Activated naive CD4-positive, alpha-beta T cell treated with anti-CD3 and anti-CD28 coated beads, Interleukin-2, amount 50 U/mL, for 24 hours (primary cell): ENCODE results near the gene RRAS.

Experiments used
- H3K27ac Mint-ChIP-seq: one replicate; pipeline ENCODE4 v1.8.0; 2021; ENCODE audit warnings: mild to moderate bottlenecking, mixed read lengths
- H3K27me3 Mint-ChIP-seq: one replicate; pipeline ENCODE4 v1.8.0; 2021; ENCODE audit warnings: mixed read lengths
- H3K36me3 Mint-ChIP-seq: one replicate; pipeline ENCODE4 v1.8.0; 2021; ENCODE audit warnings: mixed read lengths
- H3K4me1 Mint-ChIP-seq: one replicate; pipeline ENCODE4 v1.8.0; 2021; ENCODE audit warnings: mixed read lengths
- H3K4me3 Mint-ChIP-seq: one replicate; pipeline ENCODE4 v1.8.0; 2021; ENCODE audit warnings: mild to moderate bottlenecking, mixed read lengths
- H3K9me3 Mint-ChIP-seq: one replicate; pipeline ENCODE4 v1.8.0; 2021; ENCODE audit warnings: mixed read lengths

RRAS gene

DNA sequence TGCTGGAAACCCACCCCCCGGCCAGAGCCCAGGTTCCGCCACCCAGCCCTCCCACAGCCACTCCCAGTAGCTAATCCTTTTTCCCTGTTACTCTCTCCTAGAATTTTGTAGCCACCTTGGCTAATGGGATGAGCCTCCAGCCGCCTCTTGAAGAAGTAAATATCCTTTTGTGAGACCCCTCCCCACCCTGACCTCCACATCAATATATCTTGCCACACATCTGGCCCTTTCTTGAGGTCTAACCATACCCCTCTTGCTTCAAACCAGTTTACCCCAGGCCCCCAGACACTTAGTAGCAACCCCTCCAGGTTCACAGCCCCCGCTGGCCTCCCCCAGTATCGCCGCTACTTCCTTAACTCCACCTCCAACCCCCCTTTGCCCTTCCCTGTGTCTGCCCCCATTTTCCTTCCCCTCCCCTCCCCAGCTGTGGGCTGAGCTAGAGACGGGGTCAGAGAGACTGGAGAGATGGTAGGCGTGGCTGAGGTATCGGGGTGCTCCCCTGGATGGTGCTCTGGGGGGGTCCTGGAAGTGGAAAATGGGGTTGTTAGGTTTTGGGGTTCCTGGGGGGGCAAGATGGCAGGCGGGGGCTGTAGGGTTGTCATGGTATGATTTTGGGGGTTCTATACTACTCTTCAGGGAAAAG is 39.9 kb upstream of the RRAS start:
- H3K27ac Mint-ChIP-seq: no peak overlapping the region

DNA sequence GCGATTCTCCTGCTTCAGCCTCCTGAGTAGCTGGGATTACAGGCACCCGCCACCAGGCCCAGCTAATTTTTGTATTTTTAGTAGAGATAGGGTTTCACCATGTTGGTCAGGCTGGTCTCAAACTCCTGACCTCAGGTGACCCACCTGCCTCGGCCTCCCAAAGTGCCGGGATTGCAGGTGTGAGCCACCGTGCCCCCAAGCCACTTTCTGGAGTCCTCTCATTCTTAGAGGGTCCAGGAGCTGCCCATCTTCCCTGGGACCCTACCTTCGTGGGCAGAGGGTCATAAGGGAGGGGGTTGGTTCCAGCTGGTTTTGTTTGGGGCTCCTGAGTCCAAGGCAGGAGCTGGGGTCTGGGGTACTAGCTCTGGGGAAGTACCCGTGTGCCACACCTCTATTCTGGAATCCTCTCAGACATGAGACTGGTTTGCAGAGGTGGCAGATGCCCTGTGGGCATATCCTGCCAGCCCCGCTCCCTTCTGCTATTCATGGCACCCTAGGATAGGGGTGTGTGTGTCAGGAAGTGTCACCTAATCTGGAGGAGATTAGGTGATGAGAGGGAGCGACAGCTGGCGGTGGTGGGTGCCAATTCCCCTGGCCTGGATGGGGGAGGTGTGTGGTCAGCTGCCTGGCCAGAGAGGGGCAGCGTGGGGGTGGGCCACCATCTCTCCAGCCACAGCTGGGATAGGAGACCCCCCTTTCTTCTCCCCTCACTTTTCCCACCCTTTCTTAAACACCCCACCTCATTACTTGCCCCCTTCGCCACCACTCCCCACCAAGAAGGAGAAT is 39.2 kb upstream of the RRAS start:
- Mint-ChIP-seq H3K36me3 (peaks cover 3% of the 10 kb centered on the region), H3K9me3 (no peaks in the 10 kb centered on the region), H3K27me3 (no peaks in the 10 kb centered on the region), H3K27ac (no peak overlapping the region), H3K4me1 (peaks cover 27% of the 10 kb centered on the region), H3K4me3 (peak overlapping the region; percentile 93)

More for the DNA sequence above, 39.9 kb upstream of the RRAS start:
- H3K9me3 Mint-ChIP-seq: no peaks in the 10 kb centered on the region
- peaks cover 27% of the 10 kb centered on the region for H3K4me1 Mint-ChIP-seq
- H3K4me3 Mint-ChIP-seq: peak overlapping the region; percentile 70
- H3K27me3 Mint-ChIP-seq: no peaks in the 10 kb centered on the region
- peaks cover 3% of the 10 kb centered on the region for H3K36me3 Mint-ChIP-seq

DNA sequence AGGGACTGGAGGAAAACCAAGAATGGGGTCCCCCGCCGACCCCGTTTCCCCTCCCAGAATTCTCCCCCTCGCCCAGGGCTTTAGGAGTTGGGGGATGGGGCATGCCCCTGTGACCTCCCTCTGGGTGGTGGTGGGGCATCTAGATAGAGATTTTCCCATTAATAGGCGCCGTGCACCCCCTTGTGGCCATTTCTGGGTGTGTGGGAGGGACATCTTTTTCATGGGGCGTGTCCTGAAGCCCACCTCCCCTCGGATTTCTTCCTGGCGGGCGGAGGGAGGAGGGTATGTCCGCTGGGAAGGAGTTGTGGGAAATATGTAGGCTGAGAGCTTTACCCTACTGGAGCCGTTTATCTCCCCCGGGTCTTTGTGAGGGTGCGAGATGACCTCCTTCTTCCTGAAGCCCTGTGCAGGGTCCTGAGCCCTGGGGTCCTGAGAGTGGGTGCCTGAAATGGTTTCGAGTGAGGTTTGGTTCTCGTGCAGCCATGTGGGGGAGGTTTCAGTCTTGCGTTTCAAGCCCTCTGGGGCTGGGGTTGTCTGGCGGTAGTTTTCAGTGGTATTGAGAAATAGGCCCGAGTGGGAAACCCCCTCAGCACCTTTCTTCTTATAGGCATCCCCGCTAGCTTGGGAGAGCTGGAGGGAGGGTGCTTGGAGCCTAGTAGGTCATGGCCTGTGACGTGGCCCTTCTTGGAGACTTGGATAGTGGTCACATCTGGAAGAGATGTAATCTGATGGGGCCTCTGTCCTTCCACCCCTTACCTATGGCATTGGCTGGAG is 38.1 kb upstream of the RRAS start:
- peak overlapping the region; percentile 96 for H3K27ac Mint-ChIP-seq
- peak overlapping the region; percentile 93 for H3K4me3 Mint-ChIP-seq
- peaks cover 28% of the 10 kb centered on the region for H3K4me1 Mint-ChIP-seq
- no peaks in the 10 kb centered on the region for H3K9me3 Mint-ChIP-seq
- H3K36me3 Mint-ChIP-seq: no peaks in the 10 kb centered on the region
- no peaks in the 10 kb centered on the region for H3K27me3 Mint-ChIP-seq

- Mint-ChIP-seq H3K27me3 (no peaks in the 10 kb centered on the region), H3K27ac (peak within 1 kb of the TSS; percentile 99), H3K9me3 (no peaks in the 10 kb centered on the region), H3K4me1 (peaks cover 30% of the 10 kb centered on the region), H3K36me3 (no peaks in the 10 kb centered on the region), H3K4me3 (peak within 1 kb of the TSS; percentile 93)
Observed at GRCh38 chr19:49677231-49677900, 37.4 kb upstream of the RRAS start, which contains the start of gene PRMT1. Gene PRMT1 (plus strand): TSS chr19:49677271. CDS start chr19:49677281, 10 bp downstream.

DNA sequence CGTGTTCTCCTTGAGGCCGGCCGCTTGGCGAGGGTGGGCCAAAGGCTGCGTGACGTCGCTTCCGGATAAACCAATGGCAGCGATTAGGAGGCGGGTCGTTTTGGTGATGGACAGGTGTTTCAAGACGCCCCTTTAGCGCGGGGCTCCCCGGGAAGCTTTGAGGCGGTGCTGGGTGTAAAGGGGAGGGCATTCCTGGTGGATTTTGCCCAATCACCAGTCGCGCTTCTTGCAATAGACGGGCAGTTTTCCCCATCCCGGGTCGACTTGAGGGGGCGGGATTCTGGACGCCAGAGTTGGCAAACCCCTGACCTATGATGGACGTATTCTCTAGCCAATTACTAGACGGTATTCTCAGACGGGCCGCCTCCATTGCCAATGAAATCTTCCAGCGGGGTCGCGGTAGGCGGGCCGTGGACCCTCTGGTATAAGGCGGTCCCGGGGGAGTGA is 36.9 kb upstream of the RRAS start:
- H3K4me1 Mint-ChIP-seq: peaks cover 36% of the 10 kb centered on the region
- no peaks in the 10 kb centered on the region for H3K27me3 Mint-ChIP-seq
- H3K9me3 Mint-ChIP-seq: no peaks in the 10 kb centered on the region
- H3K4me3 Mint-ChIP-seq: peak overlapping the region; percentile 93
- no peaks in the 10 kb centered on the region for H3K36me3 Mint-ChIP-seq
- peak overlapping the region; percentile 99 for H3K27ac Mint-ChIP-seq

- Mint-ChIP-seq H3K4me3 (peak overlapping the region; percentile 93), H3K9me3 (no peaks in the 10 kb centered on the region), H3K4me1 (peaks cover 37% of the 10 kb centered on the region), H3K27ac (peak overlapping the region; percentile 99), H3K36me3 (no peaks in the 10 kb centered on the region), H3K27me3 (no peaks in the 10 kb centered on the region)
Observed at GRCh38 chr19:49676136-49676783, 36.3 kb upstream of the RRAS start.

DNA sequence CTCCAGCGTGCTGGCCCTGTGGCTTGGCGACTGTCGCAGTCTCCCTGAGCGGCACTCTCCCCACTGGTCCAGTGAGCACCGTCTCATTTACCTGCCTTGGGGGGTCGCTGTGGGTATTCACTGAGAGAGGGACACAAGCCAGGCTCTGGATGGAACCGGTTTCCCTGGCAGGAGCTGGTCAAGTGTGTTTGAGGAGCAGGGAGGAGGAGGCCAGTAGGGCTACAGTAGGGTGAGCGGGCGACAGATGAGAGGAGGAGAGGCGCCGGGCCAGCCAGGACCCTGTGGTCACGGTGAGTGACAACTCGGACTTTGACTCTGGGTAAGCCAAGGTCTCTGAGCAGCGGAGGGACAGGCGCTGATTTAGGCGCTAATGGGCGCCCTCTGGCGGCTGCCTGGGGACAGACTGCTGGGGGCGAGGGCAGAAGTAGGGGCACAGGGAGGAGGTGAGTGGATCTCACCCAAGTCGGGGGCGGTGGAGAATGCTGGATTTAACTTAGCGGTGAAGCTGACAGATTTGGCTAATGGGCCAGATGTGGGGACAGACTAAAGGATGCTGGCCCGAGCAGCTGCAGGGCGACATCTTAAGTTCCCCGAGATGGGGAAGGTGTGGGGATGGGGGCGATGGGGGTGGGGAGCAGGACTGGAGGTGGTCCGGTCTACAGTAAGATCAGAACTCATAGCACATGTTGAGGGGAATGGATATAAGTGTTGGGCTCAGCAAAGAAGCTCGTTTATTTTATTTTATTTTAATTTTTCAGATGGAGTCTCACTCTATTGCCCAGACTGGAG is 32.4 kb upstream of the RRAS start:
- no peaks in the 10 kb centered on the region for H3K9me3 Mint-ChIP-seq
- H3K4me3 Mint-ChIP-seq: no peak overlapping the region
- H3K27ac Mint-ChIP-seq: no peak overlapping the region
- no peaks in the 10 kb centered on the region for H3K27me3 Mint-ChIP-seq
- peaks cover 25% of the 10 kb centered on the region for H3K4me1 Mint-ChIP-seq
- H3K36me3 Mint-ChIP-seq: peaks cover 1% of the 10 kb centered on the region

DNA sequence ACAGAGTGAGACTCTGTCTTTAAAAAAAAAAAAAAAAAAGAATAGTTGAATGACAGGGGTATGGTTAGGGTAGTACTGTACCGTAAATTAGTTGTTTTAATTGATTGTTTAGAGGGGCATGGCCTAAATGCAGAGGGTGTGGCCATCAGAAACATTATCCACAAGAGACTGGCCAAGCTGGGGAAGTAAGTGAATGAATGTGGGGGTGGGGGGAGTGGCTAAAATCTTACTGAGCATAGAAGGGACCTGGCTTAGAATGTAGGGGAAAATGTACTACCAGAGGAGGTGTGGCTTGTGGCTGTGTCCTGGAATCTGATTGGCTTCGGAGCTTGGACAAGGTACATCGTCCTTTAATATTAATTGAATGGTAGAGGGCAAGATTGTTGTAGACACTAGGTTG is 29.6 kb upstream of the RRAS start:
- Mint-ChIP-seq H3K27ac (no peak overlapping the region), H3K4me3 (no peak overlapping the region), H3K27me3 (no peaks in the 10 kb centered on the region), H3K4me1 (peaks cover 34% of the 10 kb centered on the region), H3K36me3 (peaks cover 1% of the 10 kb centered on the region), H3K9me3 (no peaks in the 10 kb centered on the region)

- Mint-ChIP-seq H3K9me3 (no peaks in the 10 kb centered on the region), H3K4me3 (peak overlapping the region; percentile 97), H3K27me3 (no peaks in the 10 kb centered on the region), H3K36me3 (peaks cover 1% of the 10 kb centered on the region), H3K27ac (no peak overlapping the region), H3K4me1 (peaks cover 45% of the 10 kb centered on the region)
Observed at GRCh38 chr19:49667473-49667872, 27.5 kb upstream of the RRAS start.

DNA sequence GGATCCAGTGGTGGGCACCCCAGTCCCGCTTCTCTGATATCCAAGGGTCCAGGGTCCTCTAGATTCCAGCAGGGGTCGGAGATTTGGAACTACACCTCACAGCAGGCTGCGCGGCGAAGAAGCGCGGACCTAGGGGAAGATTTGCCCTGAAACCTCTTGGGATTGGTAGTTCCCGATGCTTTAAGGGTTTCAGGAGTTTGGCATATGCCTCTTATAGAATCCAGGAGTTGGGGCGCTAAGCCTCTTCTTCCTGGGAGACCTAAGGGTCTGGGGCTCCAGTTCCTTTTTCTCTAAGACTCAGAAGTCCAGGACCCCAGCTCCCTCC is 26.1 kb upstream of the RRAS start:
- Mint-ChIP-seq H3K36me3 (peaks cover 1% of the 10 kb centered on the region), H3K27ac (peak overlapping the region; percentile 76), H3K9me3 (no peaks in the 10 kb centered on the region), H3K27me3 (no peaks in the 10 kb centered on the region), H3K4me3 (peak overlapping the region; percentile 97), H3K4me1 (peaks cover 38% of the 10 kb centered on the region)

DNA sequence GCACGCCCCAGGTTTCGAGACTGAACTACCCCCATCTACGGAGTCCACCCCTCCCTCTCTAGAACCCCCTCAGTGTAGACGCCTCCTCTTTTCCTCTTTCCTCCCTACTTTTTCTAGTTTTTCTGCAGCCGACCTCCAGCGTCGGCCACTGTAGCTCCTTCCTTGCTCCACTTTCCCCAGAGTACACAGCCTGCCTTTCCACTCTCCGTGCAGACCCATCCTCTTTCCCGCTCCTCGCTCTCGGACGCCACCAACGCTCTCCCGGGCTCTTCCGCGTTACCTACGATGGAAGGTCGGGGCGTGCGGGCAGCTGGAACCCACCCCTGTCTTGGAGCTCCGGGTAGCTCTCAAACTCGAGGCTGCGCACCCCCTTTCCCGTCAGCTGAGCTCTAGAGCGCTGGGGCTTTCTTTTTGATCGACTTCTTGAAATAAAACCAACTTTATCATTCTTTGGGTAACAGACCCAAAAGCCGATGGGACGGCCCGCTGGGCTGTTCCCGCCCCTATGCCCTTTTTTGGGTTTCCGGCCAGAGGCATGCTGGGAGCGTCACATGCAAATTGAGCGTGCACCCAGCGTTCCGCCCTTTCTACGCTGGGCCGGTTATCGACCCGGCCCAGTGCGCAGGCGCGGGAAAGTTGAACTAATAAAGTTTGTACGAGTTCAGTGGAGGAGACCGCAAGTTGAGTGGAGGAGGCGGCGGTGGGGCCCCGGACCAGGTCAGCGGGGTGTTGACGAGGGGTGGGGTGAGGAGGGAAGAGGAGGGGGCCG is 25.6 kb upstream of the RRAS start, which contains the start of the genes BCL2L12 and IRF3:
BCL2L12 (plus strand) TSS at position 583 of the 769 bp plus-strand sequence. CDS start 760 bp downstream, outside the sequence.
IRF3 (minus strand) TSS at position 507 of the 769 bp plus-strand sequence. CDS start 1,019 bp downstream, outside the sequence.
- no peaks in the 10 kb centered on the region for H3K27me3 Mint-ChIP-seq
- H3K4me3 Mint-ChIP-seq: peak within 1 kb of the TSS; percentile 97
- peak within 1 kb of the TSS; percentile 96 for H3K27ac Mint-ChIP-seq
- peaks cover 38% of the 10 kb centered on the region for H3K4me1 Mint-ChIP-seq
- H3K36me3 Mint-ChIP-seq: peaks cover 1% of the 10 kb centered on the region
- no peaks in the 10 kb centered on the region for H3K9me3 Mint-ChIP-seq

- Mint-ChIP-seq H3K4me3 (peak overlapping the region; percentile 97), H3K36me3 (peaks cover 1% of the 10 kb centered on the region), H3K27ac (peak overlapping the region; percentile 96), H3K27me3 (no peaks in the 10 kb centered on the region), H3K9me3 (no peaks in the 10 kb centered on the region), H3K4me1 (peaks cover 42% of the 10 kb centered on the region)
Observed at GRCh38 chr19:49665036-49665350, 25.1 kb upstream of the RRAS start.

- H3K4me1 Mint-ChIP-seq: peaks cover 42% of the 10 kb centered on the region
Observed at GRCh38 chr19:49664171-49665035, 24.5 kb upstream of the RRAS start.

More at GRCh38 chr19:49664171-49665035, 24.5 kb upstream of the RRAS start:
- Mint-ChIP-seq H3K27me3 (no peaks in the 10 kb centered on the region), H3K36me3 (no peaks in the 10 kb centered on the region), H3K27ac (peak overlapping the region; percentile 96), H3K9me3 (no peaks in the 10 kb centered on the region), H3K4me3 (peak overlapping the region; percentile 97)
